Medulla oblongata (tissue), 1 donor: Measurements from ENCODE around the gene MAST4.

Source experiments
- DNase-seq: peaks from one replicate; pipeline ENCODE4 v3.0.0-alpha.2; 2015; ENCODE audit errors: extremely low spot score

Gene MAST4

DNA sequence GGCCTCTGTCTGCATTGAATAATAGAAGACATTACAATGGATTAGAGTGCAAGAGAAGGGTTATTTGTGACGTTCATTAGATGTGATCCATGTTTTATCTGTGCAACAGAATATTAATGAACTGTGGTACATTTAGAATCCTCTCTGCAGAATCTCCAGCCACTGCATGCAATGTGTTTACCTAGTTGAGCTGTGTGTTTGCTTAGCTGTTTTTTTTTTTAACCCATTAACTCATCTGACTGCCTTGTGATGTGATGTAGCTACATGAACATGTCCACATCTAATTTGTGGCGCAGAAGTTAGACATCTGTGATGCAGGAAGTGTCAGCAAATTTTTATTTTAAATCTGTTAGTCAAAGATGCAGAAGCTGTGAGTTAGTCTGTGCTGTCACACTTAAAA is 363.5 kb downstream of the MAST4 start:
- peak; percentile 17 for DNase-seq

DNA sequence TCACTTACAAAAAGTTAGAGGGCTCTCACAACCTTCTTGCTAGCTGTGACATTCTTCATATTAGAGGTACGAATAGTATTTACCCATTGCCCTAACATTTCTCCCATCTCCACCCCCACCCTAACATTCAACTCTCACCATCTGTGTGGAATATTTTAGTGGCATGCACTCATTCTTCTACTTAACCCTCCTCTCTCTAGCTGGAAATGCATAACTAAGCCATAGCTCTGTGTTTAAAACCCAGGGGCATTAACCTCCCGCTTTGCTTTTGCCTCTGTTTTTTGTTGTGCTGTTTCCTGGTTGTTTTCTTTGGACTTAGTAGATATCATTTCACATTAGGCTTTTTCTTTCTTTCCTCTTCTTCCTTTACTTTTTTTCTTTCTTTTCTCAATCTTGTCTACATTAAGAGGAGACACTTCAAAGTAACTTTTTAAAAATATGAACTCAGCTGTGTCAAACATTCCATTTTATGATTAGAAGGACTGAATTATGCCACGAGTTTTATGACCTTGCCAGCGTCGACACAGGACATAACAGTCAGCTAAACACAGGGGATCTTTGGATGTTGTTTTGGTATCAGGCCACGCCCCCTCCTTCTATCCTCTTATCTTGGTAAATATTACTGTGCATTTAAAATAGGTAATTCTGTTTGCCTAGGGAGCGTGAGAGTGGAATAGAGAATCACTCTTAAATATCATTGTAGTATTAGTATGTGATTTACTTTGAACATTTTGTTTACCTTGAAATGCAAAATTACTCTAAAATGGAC is 364.4 kb downstream of the MAST4 start:
- DNase-seq: peak; percentile 15

GRCh38 chr5:66963559-66963971 is 367.4 kb downstream of the MAST4 start:
- no peak for DNase-seq

- no peak for DNase-seq
These were observed 370.2 kb downstream of the MAST4 start for GRCh38 chr5:66966439-66966838.

- no peak for DNase-seq
These were observed 370.9 kb downstream of the MAST4 start for GRCh38 chr5:66967102-66967501.

DNA sequence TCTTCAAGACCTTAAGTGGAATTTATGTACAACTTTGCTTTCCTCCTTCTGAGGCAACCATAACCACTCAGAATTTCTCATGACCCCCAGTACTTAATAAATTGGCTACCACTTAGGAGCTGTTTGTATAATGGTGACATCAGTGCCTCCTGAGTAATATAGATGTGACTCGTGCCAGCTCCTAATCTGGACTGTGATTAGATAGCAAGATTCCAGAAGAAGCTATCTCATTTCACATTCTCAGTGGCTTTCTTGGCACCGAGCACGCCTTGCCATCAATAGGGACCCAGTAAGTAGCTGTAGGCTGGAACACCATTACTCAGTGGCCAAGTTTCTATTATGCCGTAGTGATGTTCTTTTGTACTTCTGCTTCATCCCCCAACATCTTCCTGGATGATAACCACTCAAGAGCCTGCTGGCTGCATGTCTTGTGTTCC is 371.7 kb downstream of the MAST4 start:
- DNase-seq: no peak

DNA sequence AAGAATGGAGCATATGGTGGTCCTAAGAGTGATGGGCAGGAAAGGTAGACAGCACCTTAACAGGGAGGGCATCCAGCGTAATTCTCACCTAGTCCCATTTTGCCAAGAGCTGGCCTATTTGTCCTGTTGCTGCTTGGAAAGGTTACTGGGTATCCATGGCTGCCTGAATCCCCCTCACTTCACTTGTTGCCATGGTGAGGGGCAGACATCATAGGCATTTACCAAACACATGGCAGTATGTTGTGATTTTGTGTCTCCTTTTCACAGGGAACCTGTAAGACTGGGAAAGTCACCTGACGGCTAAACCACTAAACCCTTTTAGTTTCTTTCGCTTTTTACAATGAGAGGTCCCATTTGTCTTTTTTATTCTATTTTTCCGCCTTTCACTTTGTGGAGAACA is 373.3 kb downstream of the MAST4 start:
- no peak for DNase-seq

- no peak for DNase-seq
These were observed 373.8 kb downstream of the MAST4 start for GRCh38 chr5:66969963-66970362.

DNA sequence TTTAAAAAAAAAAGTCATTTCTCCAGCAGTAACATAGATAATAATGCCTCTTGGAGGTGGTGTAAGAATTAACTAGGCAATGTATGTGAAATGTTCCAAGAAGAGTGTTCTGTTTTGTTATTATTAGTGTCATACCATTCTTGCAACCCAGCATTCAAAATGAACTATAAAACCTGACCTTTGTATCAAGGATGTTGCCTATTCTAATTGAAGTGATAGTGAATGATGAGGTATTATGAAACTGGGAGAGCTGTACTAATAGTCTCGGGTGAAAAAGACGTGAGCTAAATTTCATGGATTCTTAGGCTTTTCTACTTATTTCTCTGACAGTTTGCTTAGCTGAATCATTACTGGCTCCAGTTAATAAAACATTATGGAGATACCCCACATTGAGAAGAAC is 375.8 kb downstream of the MAST4 start:
- DNase-seq: no peak

- no peak for DNase-seq
These were observed 378.1 kb downstream of the MAST4 start for GRCh38 chr5:66974256-66974655.

DNA sequence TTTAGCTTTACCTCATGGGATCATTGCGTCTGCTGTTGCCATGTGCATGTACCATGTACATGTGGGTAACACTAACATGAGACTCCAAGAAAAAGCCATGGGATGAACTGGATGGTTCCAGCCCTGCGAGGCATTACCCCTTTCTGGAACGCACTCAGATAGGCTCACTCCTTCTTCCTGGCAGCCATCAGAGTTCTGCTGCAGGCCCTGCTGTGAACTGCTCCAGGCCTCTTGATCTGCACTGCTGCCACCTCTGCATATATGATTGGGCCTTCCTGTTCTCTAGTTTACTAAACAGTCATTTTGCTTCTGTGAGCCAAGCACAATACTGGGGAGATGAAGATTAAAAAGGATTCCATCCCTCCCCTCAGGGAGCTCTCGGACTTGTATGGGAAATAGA is 379.9 kb downstream of the MAST4 start:
- no peak for DNase-seq

DNA sequence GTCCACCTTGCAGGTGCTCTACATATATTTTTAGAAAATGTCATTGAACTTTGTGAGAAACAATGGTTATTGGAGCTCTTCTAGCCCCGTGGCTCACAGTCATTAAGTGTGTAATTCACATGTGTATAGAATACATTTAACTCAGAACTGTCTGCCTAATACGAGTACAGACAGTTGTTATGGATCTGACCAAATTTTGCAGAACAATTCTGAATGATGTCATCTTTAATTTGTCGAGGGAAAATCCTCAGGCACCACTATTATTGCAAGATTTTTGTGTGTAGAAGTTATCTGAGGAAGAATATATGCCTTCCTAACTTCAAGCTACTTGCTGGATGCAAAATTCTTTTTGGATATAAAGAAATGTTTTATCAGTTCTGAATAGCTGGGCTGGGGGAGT is 383.5 kb downstream of the MAST4 start:
- DNase-seq: no peak

- no peak for DNase-seq
These were observed 385.3 kb downstream of the MAST4 start for GRCh38 chr5:66981266-66982055.

- DNase-seq: no peak
These were observed 385.8 kb downstream of the MAST4 start for GRCh38 chr5:66982056-66982387.

DNA sequence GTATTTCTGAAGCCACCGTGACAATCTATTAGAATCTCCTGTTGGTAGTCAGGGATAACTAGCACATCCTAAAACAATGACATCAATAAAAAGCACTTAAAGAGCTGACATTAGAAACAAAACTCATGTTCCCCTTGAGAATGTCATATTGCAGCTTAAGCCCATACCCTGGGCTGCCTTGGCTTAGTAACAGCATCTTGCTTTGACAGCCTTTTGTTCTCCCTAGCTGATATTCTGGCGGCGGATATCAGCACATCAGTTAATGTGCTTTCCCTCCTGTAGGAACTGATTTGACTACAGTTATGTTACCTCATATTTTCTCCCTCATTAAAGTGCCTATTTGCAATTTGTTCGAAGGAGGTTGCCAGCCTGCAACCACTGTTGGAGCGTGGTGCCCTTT is 386.3 kb downstream of the MAST4 start:
- DNase-seq: no peak

DNA sequence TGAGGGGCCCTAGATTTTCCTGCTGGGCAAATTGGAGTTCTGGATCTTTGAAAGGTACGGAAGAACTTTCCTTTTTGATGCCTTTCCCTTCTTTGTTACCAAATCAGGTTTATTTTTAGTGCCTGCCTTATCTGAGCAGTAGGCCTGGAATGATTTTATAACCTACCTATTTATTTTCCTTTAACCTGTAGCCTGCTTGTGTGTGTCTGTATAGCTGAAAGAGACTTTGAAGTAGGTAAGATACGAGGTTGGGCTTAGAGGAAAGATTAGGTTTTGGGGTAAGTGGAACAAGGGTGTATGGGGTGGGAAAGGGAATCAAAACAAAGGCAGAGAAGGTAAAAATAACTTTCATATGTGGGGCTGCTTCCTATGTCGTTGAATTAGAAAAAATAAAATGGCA is 389.2 kb downstream of the MAST4 start:
- no peak for DNase-seq

- no peak for DNase-seq
These were observed 389.8 kb downstream of the MAST4 start for GRCh38 chr5:66986009-66986408.

GRCh38 chr5:66986534-66986933 is 390.3 kb downstream of the MAST4 start:
- no peak for DNase-seq

DNA sequence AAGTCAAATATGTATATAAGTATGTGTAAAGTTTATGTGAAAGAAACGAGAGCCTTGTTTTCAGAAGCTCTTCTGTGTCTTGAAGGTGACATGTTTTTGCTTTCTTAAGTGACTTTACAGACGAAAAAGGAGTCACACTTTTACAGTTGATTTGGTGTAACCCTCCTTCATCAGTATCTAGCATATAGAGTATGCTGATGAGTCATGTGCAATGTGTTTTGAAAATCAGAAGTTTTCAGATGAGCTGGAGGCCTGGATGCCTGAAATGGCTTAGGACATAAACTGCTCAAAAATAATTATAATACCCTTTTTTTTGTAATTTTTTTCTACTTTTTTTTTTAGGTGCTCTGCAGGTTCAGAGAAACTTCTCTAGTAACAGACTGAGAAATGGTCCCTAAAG is 390.9 kb downstream of the MAST4 start:
- DNase-seq: no peak

- DNase-seq: no peak
These were observed 391.3 kb downstream of the MAST4 start for GRCh38 chr5:66987540-66987939.

DNA sequence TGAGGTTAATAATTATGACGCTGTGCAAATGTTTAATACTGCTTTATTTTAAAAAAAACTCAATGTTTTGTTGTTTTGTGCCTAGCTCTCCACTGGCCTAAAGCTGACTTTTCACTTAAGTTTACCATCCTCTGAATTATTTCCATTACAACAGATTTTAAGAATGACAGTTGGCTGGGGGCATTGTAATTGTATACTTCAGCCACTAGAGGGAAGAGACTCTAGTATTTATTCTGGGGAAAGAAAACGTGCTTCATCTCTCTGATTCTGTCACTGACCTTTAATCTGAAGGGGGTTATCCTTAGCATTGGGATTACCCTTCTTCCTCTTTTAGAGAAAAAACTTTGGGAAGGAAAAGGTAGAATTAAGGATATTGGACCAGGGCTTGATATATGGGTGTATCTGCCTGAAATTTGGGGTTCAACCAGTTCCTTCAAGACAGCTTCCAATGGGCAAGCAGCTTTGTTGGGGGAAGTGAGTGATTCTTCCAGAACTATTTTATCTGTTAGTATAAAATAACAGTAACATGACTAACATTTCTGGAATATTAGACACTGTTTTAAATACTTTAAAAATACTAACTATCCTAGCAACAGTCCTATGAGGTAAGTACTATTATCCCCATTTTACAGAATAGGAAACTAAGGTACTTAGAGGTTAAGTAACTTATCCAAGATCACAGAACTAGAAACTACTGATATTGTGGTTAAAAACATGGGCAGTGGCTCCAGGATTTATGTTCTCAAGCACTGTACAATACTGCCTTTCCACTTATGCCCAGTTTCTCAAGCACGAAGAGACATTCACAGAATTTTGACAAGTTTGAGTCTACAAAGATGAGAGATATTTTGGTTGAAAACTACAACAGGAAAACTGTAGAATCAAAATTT is 392.0 kb downstream of the MAST4 start:
- peak; percentile 51 for DNase-seq

DNA sequence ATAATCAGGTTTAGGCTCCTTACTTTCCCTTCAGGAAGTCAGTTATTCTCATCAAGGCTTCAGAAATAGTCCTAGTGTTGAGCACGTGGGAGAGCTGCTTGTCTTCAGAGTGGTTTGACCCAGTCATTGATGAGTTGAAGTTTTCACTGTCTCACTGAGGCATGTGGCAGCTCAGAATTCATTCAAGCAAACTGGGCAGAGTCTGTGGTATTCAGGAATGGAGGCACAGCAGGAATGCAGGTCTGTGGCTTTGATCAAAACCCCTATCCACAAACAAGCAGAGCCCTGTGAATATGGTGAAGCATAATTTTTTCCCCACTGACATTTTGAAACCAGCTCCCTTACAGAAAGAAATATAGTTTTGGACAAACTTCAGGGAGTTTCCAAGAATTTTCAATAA is 393.1 kb downstream of the MAST4 start:
- no peak for DNase-seq
